DMS 273 treated with DMSO at 0.1 percent for 48 hours (cell line): ENCODE results near the gene CSNK1D.
"Not testable (repeated sequence)": the region's sequence is repeated elsewhere in the genome, so short reads cannot be mapped to it uniquely, and the experiment has no call there.

Source experiments
- DNase-seq: peaks from one replicate; lab custom pipeline; 2025; lab: John Stamatoyannopoulos, UW

The CSNK1D gene

DNA sequence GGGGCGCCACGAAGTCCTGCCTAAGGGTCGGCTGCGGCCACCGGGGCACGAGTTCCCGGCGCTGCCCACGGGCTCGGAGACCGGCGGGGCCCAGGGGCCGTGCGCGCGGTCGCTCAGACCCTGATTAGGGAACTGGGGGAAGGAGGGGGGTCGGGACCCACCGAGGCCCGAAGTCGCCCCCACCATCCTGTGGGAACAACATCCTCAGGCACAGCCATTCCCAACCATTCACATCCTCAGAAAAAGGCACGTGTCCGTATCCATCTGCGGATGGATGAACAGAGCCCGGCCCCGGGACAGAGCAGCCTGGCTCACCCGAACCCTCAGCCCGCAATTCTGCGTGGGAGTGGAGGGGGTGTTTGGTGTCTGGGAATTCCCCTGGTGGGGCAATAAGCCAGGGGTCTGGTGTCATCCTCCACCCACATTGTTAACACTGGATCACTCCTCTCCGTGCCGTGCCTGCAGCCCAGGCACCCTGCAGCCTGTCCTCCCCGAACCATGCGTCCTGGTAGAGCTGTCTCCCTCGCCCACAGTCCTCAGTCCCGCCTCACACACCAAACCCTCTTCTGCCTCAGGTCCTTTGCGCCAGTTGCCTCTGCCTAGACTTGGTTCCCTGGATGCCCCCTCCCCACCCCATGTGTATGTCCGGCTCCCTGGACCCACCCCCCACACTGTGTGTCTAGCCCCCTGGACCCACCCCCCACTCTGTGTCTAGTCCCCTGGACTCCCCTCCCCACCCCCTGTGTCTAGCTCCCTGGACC, 60.1 kb downstream of the CSNK1D start:
- DNase-seq = peak; percentile 44

- DNase-seq = no peak
Measured at GRCh38 chr17:82212331-82213250, 60.9 kb downstream of the CSNK1D start, which contains the start of gene CCDC57. Gene CCDC57, minus strand, starts transcription at chr17:82212842. Its CDS starts 10,898 bp downstream, at chr17:82201944.

- not testable (repeated sequence) for DNase-seq
Measured at GRCh38 chr17:82210655-82211054, 62.8 kb downstream of the CSNK1D start.

DNA sequence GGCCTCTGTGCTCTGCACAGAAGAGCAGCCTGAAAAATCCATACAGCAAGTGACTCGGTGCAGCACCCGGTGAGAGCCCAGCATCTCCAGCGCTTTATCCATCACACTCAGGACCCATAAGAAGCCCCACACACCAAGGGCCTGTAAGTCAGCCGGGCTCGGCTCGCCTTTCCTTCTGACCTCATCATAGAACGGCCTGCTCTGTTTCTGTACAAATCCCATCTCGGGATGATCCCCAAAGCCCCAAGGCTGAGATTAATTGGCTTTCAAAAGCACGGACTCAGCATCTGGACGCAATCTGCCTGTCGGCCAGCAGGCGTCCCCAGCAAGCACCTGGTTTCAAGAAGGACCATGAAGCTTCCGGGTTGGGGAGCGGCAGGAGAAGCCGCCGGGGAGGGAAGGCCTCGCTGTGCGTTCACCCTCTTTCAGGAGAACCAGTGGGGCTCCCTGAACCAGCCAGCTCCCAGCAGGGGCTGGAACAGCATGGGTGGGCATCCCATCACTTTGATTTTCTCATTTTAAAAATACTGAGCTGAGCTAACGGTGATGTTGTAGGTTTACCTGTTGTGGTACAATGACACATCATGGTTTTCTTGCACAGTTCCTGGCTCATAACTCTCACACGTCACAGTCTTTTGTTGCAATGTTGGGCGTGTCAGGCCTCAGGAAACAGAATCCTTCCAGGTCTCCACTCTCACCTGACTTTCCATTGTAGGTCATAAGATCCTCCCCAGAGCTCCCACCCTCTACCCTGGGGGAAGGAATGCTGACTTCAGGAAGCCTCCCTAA, 67.6 kb downstream of the CSNK1D start:
- DNase-seq = peak; percentile 61

GRCh38 chr17:82204831-82205719, 68.4 kb downstream of the CSNK1D start:
- no peak for DNase-seq

GRCh38 chr17:82203920-82204319, 69.6 kb downstream of the CSNK1D start:
- DNase-seq = no peak

DNA sequence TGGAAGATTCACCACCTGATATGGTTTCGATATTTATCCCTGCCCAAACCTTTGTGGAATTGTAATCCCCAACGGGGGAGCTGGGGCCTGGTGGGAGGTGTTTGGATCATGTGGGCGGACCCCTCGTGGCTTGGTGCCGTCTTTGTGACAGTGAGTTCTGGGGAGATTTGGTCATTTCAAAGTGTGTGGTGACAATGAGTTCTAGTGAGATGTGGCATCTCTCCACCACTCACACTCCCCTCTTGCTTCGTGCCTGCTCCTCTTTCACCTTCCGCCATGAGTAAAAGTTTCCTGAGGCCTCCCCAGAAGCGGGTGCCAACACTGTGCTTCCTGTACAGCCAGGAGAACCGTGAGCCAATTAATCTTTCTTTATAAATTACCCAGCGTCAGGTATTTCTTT, 70.5 kb downstream of the CSNK1D start:
- DNase-seq = no peak

- no peak for DNase-seq
Measured at GRCh38 chr17:82201498-82201910, 72.0 kb downstream of the CSNK1D start.

DNA sequence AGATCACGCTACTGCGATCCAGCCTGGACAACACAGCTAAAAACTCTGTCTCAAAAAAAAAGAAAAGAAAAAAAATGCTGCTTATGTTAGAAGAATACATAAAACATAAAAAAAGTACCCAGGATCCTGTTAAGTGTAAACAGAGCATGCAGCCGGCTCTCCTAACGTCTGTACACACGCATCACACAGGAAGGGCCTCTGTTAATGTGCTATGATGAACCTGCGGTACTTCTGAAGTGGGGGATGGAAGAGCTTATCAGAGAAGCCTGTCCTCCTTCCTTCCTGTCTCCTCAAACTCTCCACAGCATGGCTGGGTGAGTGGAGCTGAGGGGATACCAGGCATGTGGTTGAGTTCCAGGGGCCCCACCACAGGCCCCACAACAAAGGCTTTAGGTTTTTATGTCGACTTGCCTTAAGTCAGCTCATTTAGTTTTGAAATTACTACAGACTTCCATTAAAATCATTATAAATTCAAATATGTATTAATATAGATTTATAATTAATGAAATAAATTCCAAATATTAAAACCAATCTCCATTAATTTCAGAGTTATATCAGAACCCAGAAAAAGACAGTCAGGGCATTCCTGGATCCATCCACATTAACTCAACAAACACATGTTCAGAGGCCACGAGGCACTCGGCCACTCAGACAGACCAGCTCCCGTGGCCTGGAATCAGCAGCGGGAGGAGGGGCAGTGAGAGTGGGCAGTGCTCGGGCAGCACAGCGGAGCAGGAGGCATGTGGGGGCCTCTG, 72.6 kb downstream of the CSNK1D start:
- DNase-seq = no peak

- DNase-seq = no peak
Measured at GRCh38 chr17:82200135-82200534, 73.4 kb downstream of the CSNK1D start.

DNA sequence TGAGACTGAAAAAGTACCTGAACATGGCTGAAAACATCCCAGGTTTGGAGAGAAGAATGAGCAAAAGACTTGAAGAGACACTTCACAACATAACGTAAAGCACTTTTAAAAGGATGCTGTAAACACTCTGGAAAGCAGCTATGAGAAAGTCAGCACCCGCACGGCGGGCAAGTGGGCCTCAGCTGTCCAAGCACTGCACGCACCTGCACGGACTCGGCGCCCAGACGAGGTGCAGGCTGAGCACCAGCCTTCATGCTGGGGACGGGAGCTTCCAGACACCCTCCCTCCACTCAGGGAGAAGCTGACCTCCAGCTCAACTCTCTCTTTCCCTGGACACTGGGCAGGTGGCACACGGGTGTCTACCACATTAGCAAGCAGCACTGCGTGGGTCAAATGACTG, 74.0 kb downstream of the CSNK1D start:
- DNase-seq = no peak

GRCh38 chr17:82198092-82198491, 75.4 kb downstream of the CSNK1D start:
- no peak for DNase-seq

GRCh38 chr17:82195675-82196672, 77.5 kb downstream of the CSNK1D start:
- no peak for DNase-seq

GRCh38 chr17:82194765-82195164, 78.7 kb downstream of the CSNK1D start:
- no peak for DNase-seq

- DNase-seq = no peak
Measured at GRCh38 chr17:82193520-82194220, 79.8 kb downstream of the CSNK1D start.

GRCh38 chr17:82193050-82193449, 80.5 kb downstream of the CSNK1D start:
- not testable (repeated sequence) for DNase-seq
